HG03196 (cell line): ENCODE measurements around the gene KRTAP5-3.

Source experiments
- ATAC-seq: cut with Tn5 transposase; IDR thresholded peaks from one replicate; pipeline ENCODE4 v1.9.1; 2021; ENCODE audit not compliant: unreplicated experiment

The KRTAP5-3 gene

GRCh38 chr11:1643146-1643690, 35.0 kb upstream of the KRTAP5-3 start:
- ATAC-seq, result no peak

GRCh38 chr11:1642288-1643145, 34.3 kb upstream of the KRTAP5-3 start:
- no peak for ATAC-seq

- ATAC-seq, result no peak
Measured at GRCh38 chr11:1641096-1641495, 32.8 kb upstream of the KRTAP5-3 start.

GRCh38 chr11:1640076-1640946, 32.0 kb upstream of the KRTAP5-3 start:
- no peak for ATAC-seq

GRCh38 chr11:1639666-1640065, 31.4 kb upstream of the KRTAP5-3 start:
- no peak for ATAC-seq

- ATAC-seq, result no peak
Measured at GRCh38 chr11:1639102-1639620, 30.9 kb upstream of the KRTAP5-3 start.

GRCh38 chr11:1638344-1638743, 30.1 kb upstream of the KRTAP5-3 start:
- ATAC-seq, result no peak

- ATAC-seq, result no peak
Measured at GRCh38 chr11:1637628-1638027, 29.4 kb upstream of the KRTAP5-3 start.

GRCh38 chr11:1636291-1636950, 28.2 kb upstream of the KRTAP5-3 start:
- no peak for ATAC-seq

GRCh38 chr11:1633864-1634263, 25.6 kb upstream of the KRTAP5-3 start:
- ATAC-seq, result no peak

- ATAC-seq, result no peak
Measured at GRCh38 chr11:1632053-1632714, 23.9 kb upstream of the KRTAP5-3 start.

- no peak for ATAC-seq
Measured at GRCh38 chr11:1631066-1631568, 22.9 kb upstream of the KRTAP5-3 start.

- no peak for ATAC-seq
Measured at GRCh38 chr11:1630271-1630670, 22.0 kb upstream of the KRTAP5-3 start.

GRCh38 chr11:1629326-1630185, 21.3 kb upstream of the KRTAP5-3 start, which contains the start of gene KRTAP5-5:
Gene KRTAP5-5 (plus strand): TSS chr11:1629775. CDS start chr11:1629841, 66 bp downstream.
- no peak for ATAC-seq

- ATAC-seq, result no peak
Measured at GRCh38 chr11:1628506-1629325, 20.5 kb upstream of the KRTAP5-3 start.

- no peak for ATAC-seq
Measured at GRCh38 chr11:1625541-1625940, 17.3 kb upstream of the KRTAP5-3 start.

GRCh38 chr11:1624621-1625020, 16.4 kb upstream of the KRTAP5-3 start:
- no peak for ATAC-seq

GRCh38 chr11:1623716-1624115, 15.5 kb upstream of the KRTAP5-3 start:
- ATAC-seq, result no peak
